Activated T-cell treated with anti-CD3 and anti-CD28 coated beads, Interleukin-2, amount 50 U/mL, for 72 hours (primary cell): ENCODE data around the gene PTPDC1. TPM values are rescaled to one million over a fixed set of nuclear protein-coding genes. Genes with fewer than 3 reads are reported as not detected.
"Not testable (repeated sequence)": the region's sequence is repeated elsewhere in the genome, so short reads cannot be mapped to it uniquely, and the experiment has no call there.

ENCODE experiments used
- ATAC-seq, 2 donors: fragments of 150-1000 bp; cut with Tn5 transposase; replicated peaks in 1 of 2; 2 replicates each; pipeline ENCODE4 v1.10.0; 2021; ENCODE audit warnings: moderate library complexity in 2 of 2, mild to moderate bottlenecking in 1 of 2
- DNase-seq, 2 donors: peaks; one replicate each; pipeline ENCODE4 v3.0.0; 2021 to 2022; ENCODE audit warnings: mixed read lengths in 1 of 2
- H3K27ac Mint-ChIP-seq: one replicate; pipeline ENCODE4 v1.8.0; 2022; ENCODE audit warnings: mild to moderate bottlenecking, moderate library complexity, mixed read lengths
- H3K27me3 Mint-ChIP-seq: one replicate; pipeline ENCODE4 v1.8.0; 2022; ENCODE audit warnings: low read depth, mixed read lengths
- H3K36me3 Mint-ChIP-seq, 2 donors: one replicate each; pipeline ENCODE4 v1.8.0; 2022; ENCODE audit warnings: mixed read lengths in 2 of 2, mild to moderate bottlenecking in 1 of 2; ENCODE audit not compliant: insufficient read depth in 2 of 2
- H3K4me1 Mint-ChIP-seq: one replicate; pipeline ENCODE4 v1.8.0; 2022; ENCODE audit warnings: low read depth, mixed read lengths
- H3K4me3 Mint-ChIP-seq, 2 donors: one replicate each; pipeline ENCODE4 v1.8.0; 2022; ENCODE audit warnings: mild to moderate bottlenecking in 2 of 2, mixed read lengths in 2 of 2, moderate library complexity in 2 of 2
- H3K9me3 Mint-ChIP-seq, 2 donors: one replicate each; pipeline ENCODE4 v1.8.0; 2022; ENCODE audit warnings: mixed read lengths in 2 of 2
- total RNA-seq, 2 donors: library from RNA; stranded (reverse); gene quantifications; one replicate each; pipeline ENCODE4 v1.2.3, GENCODE V29; 2022

Gene PTPDC1
- total RNA-seq, 2 donors from 2014 or later: 9.2 to 10.0 TPM

DNA sequence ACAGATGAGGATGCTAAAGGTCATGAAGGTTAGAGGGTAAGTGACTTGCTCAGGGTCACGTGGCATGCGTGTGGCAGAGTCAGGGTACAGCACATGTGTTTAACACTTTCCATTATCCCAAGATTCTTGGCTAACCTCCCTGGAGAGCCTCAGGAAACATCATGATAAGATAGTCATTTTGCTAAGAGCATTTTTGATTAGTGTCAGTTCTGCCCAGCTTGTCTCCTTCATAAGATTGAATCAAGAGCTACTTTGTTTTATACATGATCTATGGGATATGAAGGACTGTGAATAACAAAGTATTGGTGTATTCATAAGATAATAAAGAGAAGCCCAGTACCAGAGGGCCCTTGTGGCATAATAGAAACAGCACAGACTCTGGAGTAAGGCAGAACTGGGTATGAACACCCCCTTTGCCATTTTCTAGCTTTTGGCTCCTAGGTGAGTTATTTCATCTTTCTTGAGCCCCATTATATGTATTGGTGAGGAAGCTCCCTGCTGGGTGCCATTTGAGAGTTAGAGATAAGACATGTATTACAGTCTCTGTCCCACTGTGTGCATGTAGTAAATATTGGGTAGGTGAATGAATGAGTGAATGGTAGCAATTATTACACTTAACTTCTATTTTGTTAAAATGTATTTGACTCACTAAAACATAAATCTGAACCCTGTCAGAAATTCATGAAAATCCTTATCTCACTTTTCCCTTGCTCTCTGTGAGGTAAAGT is 16.1 kb downstream of the PTPDC1 start:
- Mint-ChIP-seq H3K4me1 (peaks cover 15% of the 10 kb centered on the region), H3K27me3 (no peaks in the 10 kb centered on the region), H3K36me3 (no peaks in the 10 kb centered on the region), H3K4me3 (no peak overlapping the region), H3K27ac (no peak overlapping the region), H3K9me3 (no peaks in the 10 kb centered on the region)
- no peak for DNase-seq
- no peak for ATAC-seq

DNA sequence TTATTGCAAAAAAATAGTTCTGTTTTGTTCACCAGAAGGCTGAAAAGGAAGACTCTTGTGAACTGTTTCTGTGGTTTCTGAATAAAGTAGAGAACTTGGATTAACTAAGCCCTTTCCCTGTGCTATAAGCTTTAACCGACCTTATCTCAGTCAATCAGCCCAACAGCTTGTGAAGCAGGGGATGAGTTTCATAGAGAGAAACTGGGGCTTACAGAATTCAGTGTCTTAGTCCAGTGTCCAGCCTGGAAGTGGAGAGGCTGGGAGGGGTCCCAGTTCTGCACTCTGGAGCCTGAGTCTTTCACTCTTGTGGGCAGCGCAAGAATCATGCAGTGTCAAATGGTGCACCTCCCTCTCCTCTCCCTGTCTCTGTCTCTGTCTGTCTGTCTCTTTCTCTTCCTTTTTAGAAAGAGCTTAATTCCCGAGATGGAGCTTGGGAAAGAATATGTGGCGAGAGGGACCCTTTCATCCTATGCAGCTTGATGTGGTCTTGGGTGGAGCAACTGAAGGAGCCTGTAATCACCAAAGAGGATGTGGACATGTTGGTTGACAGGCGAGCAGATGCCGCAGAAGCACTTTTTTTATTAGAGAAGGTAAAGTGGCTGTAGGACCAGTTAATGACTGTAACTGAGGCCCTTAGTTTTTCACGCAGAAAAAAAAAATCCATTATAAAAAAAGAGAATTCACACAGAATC is 17.0 kb downstream of the PTPDC1 start:
- Mint-ChIP-seq H3K9me3 (no peaks in the 10 kb centered on the region), H3K4me3 (no peak overlapping the region), H3K4me1 (peaks cover 15% of the 10 kb centered on the region), H3K27me3 (no peaks in the 10 kb centered on the region), H3K27ac (no peak overlapping the region), H3K36me3 (no peaks in the 10 kb centered on the region)
- DNase-seq (no peak), ATAC-seq (no peak)

DNA sequence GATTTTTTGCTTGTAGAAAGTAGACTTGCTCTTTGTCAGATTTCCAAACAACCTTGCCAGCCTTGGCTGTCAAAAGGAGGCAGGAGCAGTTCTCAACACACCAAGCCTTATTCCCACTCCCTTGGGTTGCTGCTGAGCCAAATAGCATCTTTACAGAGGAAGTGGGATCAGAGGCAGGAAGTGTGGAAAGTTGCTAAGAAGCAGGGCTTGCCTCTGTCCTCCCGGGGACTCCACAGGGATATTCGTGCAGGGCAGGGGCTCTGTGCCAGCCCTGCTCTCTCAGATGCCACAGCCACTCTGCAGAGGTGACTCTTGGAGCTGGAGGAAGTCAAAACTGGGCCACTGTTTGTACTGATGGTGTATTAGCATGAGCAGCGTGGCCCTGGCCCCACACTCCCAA is 24.3 kb downstream of the PTPDC1 start:
- H3K27ac Mint-ChIP-seq: no peak overlapping the region
- peaks cover 0 to 1% of the 10 kb centered on the region in 2 donors for H3K9me3 Mint-ChIP-seq
- no peak for ATAC-seq

DNA sequence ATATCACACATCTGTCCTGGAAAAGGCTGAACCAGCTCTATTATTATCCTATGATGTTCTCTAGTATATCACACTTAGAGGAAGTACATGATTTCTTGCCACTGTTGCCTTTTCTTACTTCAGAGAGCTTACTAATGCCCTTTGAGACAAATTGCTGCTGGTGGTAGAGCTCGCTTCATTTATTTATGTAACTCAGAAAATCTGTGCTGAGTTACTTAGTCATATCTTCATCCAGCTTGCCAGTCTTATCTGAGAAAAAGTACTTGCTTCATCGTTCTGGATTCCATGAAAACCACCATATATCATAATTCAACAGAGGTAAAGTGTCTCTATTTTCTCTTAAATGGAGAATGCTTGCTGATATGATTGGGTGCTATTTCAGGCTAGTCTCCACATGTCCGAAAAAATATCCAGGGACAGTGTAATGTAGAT is 26.6 kb downstream of the PTPDC1 start:
- Mint-ChIP-seq H3K4me3 (no peak overlapping the region), H3K27me3 (no peaks in the 10 kb centered on the region), H3K27ac (no peak overlapping the region), H3K4me1 (no peaks in the 10 kb centered on the region), H3K9me3 (peaks cover 0 to 1% of the 10 kb centered on the region in 2 donors), H3K36me3 (peaks cover 1 to 2% of the 10 kb centered on the region in 2 donors)
- ATAC-seq (no peak), DNase-seq (no peak)

More for the DNA sequence above, 24.3 kb downstream of the PTPDC1 start:
- H3K27me3 Mint-ChIP-seq: no peaks in the 10 kb centered on the region
- DNase-seq: no peak
- no peak overlapping the region for H3K4me3 Mint-ChIP-seq
- no peaks in the 10 kb centered on the region for H3K4me1 Mint-ChIP-seq
- H3K36me3 Mint-ChIP-seq: peaks cover 1 to 2% of the 10 kb centered on the region in 2 donors

DNA sequence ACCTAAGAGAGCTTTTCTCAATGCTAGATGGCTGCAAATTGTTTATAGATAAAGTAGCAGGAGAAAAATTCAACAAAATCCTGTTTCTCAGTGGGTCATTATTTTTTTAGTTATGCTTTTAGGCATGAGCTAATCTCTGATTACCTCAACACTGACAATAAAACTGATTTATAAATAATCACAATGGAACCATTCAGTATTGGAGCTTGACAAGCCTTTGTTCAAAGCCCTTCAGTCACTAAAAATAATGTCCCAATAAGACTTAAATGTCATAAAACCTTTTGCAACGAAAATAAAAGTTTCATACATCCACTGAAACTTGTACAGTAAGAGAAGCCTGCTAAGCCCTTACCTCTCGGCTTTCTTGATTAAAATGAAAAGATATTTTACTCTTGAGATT is 27.2 kb downstream of the PTPDC1 start:
- DNase-seq: no peak
- Mint-ChIP-seq H3K27ac (no peak overlapping the region), H3K4me1 (no peaks in the 10 kb centered on the region), H3K4me3 (no peak overlapping the region), H3K27me3 (no peaks in the 10 kb centered on the region), H3K36me3 (peaks cover 1 to 2% of the 10 kb centered on the region in 2 donors), H3K9me3 (peaks cover 0 to 1% of the 10 kb centered on the region in 2 donors)
- ATAC-seq: no peak

DNA sequence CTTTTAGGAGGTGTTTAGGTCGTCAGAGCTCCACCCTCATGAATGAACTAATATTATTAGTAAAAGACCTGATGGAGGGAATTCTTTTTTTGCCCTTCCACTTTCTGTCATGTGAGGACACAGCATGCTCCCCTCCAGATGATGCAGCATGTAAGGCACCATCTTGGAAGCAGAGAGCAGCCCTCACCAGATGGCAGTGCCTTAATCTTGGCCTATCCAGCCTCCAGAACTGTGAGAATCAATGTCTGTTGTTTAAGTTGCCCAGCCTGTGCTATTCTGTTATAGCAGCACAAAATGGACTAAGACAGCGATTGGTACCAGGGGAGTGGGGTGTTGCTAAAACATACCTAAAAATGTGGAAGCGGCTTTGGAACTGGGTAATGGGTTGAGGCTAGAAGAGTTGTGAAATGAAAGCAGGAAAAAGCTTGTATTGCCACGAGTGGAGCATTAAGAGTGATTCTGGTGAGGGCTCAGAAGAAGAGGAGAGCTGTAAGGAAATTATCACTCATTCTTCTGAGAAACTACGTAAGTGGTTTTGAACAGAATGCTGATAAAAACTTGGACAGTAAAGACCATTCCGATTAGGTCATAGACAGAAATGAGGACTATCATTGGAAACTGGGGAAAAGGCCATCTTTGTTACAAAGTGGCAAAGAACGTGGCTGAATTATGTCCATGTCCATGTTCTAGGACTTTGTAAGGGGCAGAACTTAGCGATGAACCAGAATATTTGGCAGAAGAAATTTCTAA is 28.6 kb downstream of the PTPDC1 start:
- no peaks in the 10 kb centered on the region for H3K27me3 Mint-ChIP-seq
- ATAC-seq: no peak

DNA sequence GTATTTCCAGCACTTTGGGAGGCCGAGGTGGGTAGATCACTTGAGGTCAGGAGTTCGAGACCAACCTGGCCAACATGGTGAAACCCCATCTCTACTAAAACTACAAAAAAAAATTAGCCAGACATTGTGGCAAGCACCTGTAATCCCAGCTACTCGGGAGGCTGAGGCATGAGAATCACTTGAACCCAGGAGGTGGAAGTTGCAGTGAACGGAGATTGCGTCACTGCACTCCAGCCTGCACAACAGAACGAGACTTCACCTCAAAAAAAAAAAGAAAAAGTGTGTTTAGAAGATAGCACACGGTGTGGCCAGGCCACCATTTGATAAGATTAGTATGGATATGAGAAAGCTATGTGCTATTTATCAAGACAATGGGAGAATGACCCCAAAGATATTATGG is 35.8 kb downstream of the PTPDC1 start:
- not testable (repeated sequence) for H3K36me3 Mint-ChIP-seq, H3K27ac Mint-ChIP-seq, H3K4me1 Mint-ChIP-seq, H3K4me3 Mint-ChIP-seq, DNase-seq, H3K27me3 Mint-ChIP-seq, ATAC-seq, H3K9me3 Mint-ChIP-seq

More for the DNA sequence above, 28.6 kb downstream of the PTPDC1 start:
- DNase-seq: no peak
- H3K27ac Mint-ChIP-seq: no peak overlapping the region
- H3K4me1 Mint-ChIP-seq: no peaks in the 10 kb centered on the region
- peaks cover 1 to 2% of the 10 kb centered on the region in 2 donors for H3K36me3 Mint-ChIP-seq
- H3K4me3 Mint-ChIP-seq: no peak overlapping the region
- peaks cover 0 to 1% of the 10 kb centered on the region in 2 donors for H3K9me3 Mint-ChIP-seq

DNA sequence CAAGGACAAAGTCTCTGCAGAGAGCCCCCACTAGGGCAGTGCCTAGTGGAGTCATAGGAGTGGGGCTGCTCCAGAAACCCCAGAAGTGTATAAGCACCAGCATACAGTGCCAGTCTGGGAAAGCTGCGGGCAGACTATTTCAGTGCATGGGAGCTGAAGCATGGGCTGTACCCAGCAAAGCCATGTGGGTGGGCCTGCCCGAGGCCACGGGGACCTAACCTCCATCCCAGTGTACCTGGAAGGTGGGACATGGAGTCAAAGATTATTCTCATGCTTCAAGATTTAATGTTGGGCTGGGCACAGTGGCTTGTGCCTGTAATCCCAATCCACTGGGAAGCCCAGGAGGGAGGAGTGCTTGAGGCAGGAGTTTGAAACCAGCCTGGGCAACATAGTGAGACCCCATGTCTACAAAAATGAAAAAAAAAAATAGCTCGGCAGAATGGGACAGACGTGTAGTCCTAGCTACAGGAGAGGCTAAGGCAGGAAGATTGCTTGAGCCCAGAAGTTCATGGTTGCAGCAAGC is 36.7 kb downstream of the PTPDC1 start:
- Mint-ChIP-seq H3K4me3 (no peak overlapping the region), H3K4me1 (no peaks in the 10 kb centered on the region), H3K9me3 (peaks cover 2 to 4% of the 10 kb centered on the region in 2 donors), H3K36me3 (peaks cover 3 to 4% of the 10 kb centered on the region in 2 donors), H3K27ac (no peak overlapping the region), H3K27me3 (no peaks in the 10 kb centered on the region)
- no peak for ATAC-seq
- DNase-seq: no peak

DNA sequence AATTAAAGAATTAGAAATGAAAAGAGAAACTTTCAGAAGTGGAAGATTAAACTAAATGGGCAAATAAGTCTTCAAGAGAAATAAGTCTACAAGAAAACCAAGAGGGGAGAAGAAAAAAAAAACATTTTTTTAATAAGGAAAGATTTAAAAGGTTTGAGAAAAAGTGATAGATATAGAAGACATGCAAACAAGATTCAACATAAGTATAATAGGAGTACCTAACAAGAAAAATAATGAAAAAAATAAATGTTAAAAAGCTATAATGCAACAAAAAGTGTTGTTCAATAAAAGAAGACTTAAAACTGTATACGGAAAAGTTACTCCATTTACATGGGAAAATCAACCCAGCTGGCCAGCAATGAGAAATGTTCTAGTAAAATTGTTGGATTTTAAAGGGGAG is 42.6 kb downstream of the PTPDC1 start:
- Mint-ChIP-seq H3K9me3 (peaks cover 13 to 14% of the 10 kb centered on the region in 2 donors), H3K27ac (no peak overlapping the region), H3K4me3 (no peak overlapping the region), H3K4me1 (no peaks in the 10 kb centered on the region), H3K36me3 (peaks cover 12 to 15% of the 10 kb centered on the region in 2 donors), H3K27me3 (no peaks in the 10 kb centered on the region)
- ATAC-seq (no peak), DNase-seq (no peak)

DNA sequence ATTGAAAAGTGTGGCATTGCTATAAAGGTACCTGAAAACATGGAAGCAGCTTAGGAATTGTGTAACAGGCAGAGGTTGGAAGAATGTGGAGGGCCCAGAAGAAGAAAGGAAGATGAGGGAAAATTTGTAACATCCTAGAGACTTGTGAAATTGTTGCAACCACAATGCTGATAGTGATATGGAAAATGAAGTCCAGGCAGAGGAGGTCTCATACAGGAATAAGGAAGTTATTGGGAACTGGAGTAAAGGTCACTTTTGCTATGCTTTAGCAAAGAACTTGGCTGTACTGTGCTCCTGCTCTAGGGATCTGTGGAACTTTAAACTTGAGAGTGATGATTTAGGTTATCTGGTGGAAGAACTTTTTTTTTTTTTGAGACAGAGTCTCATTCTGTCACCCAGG is 43.5 kb downstream of the PTPDC1 start:
- H3K36me3 Mint-ChIP-seq: peaks cover 12 to 15% of the 10 kb centered on the region in 2 donors
- ATAC-seq (no peak), DNase-seq (no peak)
- H3K27ac Mint-ChIP-seq: no peak overlapping the region
- H3K4me3 Mint-ChIP-seq: no peak overlapping the region
- H3K27me3 Mint-ChIP-seq: no peaks in the 10 kb centered on the region
- H3K4me1 Mint-ChIP-seq: no peaks in the 10 kb centered on the region
- peaks cover 13 to 14% of the 10 kb centered on the region in 2 donors for H3K9me3 Mint-ChIP-seq

DNA sequence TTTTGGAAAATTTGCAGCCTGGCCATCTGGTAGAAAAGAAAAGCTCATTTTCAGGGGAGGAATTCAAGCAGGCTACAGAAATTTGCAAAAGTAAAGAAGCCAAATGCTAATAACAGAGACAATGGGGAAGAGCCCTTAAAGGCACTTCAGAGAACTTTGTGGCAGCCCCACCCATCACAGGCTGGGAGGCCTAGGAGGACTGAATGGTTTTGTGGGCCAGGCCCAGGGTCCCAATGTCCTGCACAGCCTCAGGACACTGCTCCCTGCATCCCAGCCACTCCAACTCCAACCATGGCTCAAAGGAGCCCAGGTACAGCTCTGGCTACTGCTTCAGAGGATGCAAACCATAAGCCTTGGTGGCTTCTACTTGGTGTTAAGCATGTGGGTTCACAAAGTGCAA is 44.3 kb downstream of the PTPDC1 start:
- ATAC-seq: no peak
- Mint-ChIP-seq H3K27ac (no peak overlapping the region), H3K4me1 (no peaks in the 10 kb centered on the region), H3K9me3 (peaks cover 12% of the 10 kb centered on the region in 2 donors), H3K27me3 (no peaks in the 10 kb centered on the region), H3K4me3 (no peak overlapping the region), H3K36me3 (peaks cover 12 to 15% of the 10 kb centered on the region in 2 donors)
- DNase-seq: no peak

DNA sequence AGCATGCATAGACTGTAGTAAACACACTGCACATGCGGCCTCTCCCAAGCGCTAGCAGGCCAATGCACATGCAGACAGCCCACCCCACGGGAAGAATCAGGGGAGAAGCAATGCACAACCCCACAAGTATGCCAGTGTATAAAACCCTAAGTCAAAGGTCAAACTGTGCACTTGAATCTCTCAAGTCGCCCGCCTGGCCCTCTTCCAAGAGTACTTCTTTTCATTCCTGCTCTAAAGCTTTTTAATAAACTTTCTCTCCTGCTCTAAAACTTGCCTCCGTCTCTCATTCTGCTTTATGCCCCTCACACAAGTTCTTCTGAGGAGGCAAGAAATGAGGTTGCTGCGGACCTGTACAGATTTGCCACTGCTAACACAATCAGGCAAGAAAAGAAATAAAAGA is 50.4 kb downstream of the PTPDC1 start:
- Mint-ChIP-seq H3K4me3 (no peak overlapping the region), H3K4me1 (no peaks in the 10 kb centered on the region), H3K9me3 (peaks cover 0 to 2% of the 10 kb centered on the region in 2 donors), H3K27me3 (no peaks in the 10 kb centered on the region), H3K27ac (no peak overlapping the region), H3K36me3 (peaks cover 0 to 2% of the 10 kb centered on the region in 2 donors)
- DNase-seq (no peak), ATAC-seq (no peak)

DNA sequence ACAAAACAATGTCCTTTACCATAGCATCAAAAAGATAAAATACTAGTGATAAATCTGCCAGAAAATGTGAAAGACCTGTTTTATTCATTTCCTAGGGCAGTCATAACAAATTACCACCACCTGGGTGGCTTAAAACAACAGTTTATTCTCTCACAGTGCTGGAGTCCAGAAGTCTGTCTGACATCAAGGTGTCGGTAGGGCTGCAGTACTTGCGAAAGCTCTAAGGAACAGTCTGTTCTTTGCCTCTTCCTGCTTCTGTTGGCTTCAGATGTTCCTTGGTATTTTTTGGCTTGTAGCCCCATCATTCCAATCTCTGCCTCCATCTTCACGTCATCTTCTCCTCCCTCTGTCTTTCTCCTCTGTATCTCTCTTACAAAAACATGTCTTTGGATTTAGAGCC is 51.0 kb downstream of the PTPDC1 start:
- no peak for DNase-seq
- no peaks in the 10 kb centered on the region for H3K36me3 Mint-ChIP-seq
- H3K27me3 Mint-ChIP-seq: no peaks in the 10 kb centered on the region
- ATAC-seq: no peak
- H3K9me3 Mint-ChIP-seq: peaks cover 0 to 2% of the 10 kb centered on the region in 2 donors
- H3K4me3 Mint-ChIP-seq: no peak overlapping the region
- H3K4me1 Mint-ChIP-seq: no peaks in the 10 kb centered on the region
- no peak overlapping the region for H3K27ac Mint-ChIP-seq
